HG02763 (cell line): ENCODE data around the gene LCN12.

Experiments used
- ATAC-seq: cut with Tn5 transposase; IDR thresholded peaks from one replicate; pipeline ENCODE4 v1.9.1; 2021; ENCODE audit warnings: mild to moderate bottlenecking, moderate library complexity; ENCODE audit not compliant: unreplicated experiment

Gene LCN12

GRCh38 chr9:136957461-136957860 is 5.4 kb downstream of the LCN12 start:
- no peak for ATAC-seq

GRCh38 chr9:136957901-136958300 is 5.8 kb downstream of the LCN12 start:
- no peak for ATAC-seq

DNA sequence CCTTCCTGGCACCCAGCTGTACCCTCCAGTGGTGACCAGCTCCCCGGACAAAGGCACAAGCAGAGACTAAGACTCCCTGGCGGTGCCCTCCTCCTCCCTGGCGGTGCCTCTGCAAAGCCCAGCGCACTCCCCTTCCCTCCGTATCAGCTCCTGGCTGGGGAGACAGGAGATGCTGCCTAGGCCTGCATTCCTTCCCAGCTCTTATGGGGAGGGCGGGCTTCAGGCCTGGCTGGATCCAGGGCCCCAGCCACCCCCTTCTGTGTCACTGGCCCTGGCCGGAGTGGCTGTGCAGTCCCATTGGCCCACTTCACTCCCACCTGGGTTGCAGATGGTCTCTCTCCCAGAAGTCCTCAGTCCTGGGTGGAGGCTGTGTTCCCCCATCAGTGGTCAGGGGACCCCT is 6.4 kb downstream of the LCN12 start:
- ATAC-seq, result no peak

DNA sequence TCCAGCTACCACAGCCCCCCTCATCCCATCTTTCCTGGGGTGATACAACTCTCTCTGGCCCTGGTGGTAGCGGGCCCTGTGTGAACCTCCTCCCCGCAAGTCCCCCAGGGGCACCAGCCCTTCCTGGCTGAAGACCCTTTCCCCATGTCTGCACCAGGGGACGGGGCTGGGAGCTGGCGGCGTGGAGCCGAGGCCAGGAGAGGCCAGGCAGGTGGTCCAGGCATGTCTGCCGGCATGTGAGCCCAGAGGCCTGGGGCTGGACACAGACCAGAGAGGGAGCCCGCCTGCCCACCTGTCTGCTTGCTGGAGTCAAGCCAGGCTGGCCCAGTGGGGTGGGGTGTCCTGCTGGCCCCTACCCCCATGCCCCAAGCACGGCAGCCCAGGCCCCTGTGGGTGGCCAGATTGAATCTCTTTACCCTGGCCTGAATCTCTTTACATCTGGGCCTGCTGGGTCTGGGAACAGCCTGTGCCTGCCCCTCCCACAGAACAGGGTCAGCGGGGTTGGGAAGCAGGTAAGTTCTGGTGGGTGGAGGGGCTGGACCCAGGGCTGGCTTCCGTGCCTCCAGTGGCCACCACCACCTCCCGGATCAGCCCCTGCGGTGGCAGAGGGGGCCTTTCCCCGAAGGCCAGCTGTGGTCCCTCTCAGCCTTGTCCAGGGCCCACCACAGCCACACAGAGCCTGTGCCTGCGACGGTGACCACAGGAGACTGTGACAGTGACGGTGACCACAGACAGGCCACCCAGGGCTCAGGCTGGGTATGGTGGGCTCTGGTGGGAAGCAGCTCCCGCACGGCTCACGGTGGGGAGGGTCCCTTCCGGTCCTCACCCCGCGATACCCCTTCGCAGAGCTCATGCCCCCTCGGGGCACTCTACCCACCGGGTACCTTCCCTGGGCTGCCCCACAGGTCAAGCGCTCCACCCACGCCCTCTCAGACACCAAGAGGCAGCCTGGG is 7.1 kb downstream of the LCN12 start:
- ATAC-seq, result no peak

GRCh38 chr9:136960212-136960937 is 8.3 kb downstream of the LCN12 start:
- ATAC-seq, result no peak

GRCh38 chr9:136960938-136961275 is 8.8 kb downstream of the LCN12 start:
- no peak for ATAC-seq

DNA sequence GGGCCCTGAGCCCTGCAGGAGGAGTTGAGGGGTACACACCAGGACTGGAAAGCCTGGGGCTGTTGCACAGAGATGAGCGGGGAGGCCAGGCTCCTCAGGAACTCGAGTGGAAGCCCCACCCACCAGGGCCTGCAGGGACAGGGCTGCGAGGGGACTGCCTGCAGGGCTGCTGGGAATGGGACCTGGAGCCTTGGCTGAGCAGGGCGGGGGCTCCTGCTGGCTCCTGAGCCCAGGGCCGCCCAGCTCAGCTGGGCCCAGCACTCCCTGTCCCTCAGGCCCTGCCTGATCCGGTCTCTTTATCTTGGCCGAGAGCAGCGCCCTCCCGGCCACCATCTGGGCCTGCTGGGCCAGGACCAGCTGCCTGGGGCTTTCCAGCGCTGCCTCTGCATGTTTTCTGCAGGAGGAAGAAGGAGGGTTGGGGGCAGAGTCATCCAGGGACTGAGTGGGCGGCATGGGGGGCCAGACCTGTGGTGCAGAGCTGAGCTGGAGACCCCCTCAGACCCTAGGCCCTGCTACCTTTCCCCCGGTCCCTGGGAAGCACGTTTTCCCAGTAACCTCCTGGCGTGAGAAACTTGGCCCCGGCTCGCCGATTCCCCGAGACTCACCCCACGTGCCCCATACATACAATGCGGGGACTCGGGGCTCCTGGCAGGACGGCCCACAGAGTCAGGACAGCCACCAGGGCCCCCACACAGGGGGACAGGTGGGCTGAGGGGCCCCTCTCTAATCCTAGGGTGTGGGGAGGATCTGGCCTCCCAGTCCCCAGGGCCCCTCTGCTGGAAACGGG is 9.4 kb downstream of the LCN12 start:
- no peak for ATAC-seq

GRCh38 chr9:136962163-136962562 is 10.1 kb downstream of the LCN12 start:
- no peak for ATAC-seq

DNA sequence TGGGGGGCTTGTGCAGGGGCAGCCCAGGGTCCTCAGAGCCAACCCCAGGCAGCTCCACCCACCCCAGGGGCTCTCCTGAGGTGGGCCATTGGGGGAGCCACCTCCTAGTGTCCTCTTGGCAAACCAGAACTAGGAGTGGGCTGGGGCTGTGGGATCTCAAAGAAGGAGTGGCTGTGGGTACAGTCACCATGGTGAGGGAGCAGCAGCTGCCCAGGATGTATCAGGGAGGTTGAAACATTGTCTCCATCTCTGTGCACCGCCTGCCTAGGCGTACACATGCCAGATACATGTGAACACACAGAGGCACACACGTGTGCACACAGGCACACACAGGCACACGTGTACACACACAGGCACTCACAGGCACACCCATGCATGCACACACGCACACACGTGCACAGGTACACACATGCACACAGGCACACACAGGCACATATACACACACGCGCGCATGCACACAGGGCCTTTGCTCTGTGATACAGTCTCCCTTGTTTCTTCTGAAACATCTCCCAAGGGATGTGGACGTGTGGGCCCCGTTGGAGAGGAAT is 10.7 kb downstream of the LCN12 start:
- ATAC-seq, result no peak

DNA sequence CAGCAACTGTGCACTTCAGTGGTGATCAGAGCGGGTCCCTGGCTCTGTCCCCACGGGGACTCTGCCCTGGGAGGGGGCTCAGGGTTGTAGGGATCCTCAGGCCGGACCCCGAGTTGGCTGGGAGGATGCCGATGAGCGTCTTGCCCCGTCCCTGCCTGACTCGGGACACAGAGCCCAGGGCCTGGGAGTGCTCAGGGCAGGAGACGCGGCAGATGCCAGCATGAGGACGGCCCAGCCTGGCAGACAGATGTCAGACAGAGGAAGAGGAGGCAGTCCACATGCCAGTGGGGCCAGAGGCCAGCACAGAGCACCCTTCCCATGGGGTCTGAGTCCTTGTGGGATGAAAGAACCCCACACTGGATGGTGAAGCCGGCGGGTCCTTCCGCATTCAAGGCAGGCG is 11.3 kb downstream of the LCN12 start:
- no peak for ATAC-seq

DNA sequence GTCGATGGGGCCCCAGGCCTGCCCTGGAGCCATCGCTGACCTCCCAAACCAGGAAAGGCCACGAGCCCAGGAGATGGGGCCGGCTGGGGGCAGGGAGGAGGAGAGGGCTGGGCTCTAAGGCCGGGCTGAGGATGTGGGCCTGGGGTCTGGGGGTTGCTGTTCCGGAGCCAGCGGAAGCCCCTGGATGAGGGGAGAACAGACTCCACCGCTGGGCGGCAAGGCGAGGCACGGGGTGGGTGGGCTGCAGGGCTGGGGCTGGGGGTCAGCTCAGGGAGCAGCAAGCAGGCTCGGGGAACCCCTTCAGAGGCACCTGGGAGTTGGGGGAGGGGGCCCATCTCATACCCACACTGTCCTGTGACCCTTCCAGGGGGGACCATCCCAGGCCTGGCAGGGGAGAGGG is 11.7 kb downstream of the LCN12 start:
- no peak for ATAC-seq

DNA sequence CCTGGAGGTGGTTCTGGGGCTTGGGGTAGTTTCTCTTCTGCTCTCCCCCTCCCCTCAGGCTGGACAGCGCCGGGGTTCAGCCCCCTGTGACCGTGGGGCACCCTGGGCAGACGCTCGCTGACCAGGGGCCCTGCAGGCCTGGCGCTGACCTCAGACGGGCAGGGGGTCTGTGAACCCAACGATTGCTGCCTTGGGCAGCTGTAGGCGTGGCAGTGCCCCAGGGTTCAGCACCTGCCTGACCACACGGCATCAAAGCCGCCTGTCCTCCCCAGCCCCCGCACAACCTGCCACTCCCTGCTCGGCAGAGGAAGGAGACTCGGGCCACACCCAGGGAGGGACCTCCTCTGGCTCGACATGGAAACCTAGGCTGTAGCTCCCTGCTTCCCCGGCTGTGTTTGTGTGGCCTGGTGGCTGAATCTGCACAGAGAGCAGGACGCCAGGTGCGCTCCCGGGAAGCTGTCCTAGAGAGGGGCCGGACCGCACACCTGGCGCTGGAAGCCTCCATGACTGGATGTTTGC is 12.2 kb downstream of the LCN12 start:
- ATAC-seq, result no peak

- no peak for ATAC-seq
Observed at GRCh38 chr9:136964833-136965422, 12.9 kb downstream of the LCN12 start.

GRCh38 chr9:136965771-136966484 is 13.9 kb downstream of the LCN12 start:
- no peak for ATAC-seq

DNA sequence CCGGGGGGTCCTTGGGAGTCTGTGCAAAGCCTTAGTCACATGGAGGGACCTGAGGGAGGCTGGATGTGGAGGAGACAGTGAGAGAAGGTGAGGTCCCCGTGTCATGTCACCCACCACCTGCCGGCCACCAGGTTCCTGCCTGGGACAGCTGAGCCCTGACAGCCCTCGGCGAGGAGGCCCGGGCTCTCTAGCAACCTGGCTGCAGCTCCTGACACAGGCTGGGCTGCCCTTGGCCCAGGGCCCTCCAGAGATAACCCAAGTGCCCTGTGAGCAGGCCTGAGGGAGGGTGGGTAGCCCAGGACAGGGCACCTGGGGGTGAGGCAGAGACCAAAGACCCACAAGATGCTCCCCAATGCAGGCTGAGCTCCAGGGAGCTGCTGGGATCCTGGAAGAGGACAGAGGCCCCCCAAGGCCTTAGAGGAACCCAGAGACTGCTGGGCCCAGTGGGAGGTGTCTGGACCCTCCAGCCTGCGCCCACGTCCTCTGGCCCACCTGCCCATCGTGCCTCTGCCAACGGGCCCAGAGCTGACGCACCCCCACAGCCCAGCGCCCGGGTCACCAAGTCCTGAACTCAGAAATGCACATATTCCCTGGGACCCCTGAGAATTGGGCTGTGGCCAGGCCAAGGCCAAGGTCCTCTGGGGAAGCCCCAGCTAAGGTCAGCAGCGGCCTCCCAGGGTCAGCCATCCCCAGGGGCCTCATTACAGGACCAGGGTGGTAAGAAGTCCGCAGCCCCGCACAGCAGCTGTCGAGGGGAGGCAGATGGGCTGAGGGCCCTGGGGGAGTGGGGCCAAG is 16.5 kb downstream of the LCN12 start:
- ATAC-seq, result no peak

DNA sequence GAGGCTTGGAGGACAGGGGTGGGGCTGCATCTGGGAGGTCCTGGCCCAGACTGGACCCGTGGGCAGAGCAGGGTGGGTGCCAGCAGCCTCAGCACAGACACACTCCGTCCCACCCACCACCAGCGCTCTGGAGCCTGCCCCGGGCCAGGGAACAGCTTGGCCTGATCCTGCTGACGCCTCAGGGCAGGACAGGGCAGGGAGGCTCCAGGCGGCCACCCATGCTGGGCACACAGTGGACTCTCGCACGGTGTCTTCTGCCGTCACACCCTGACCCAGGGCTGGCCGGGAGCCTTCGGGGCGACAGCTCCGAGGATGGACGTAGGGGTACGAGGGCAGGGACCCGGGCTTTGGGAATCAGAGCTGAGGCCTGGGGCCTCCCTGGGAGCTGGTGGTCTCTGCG is 17.1 kb downstream of the LCN12 start:
- no peak for ATAC-seq

GRCh38 chr9:136969774-136970173 is 17.7 kb downstream of the LCN12 start:
- ATAC-seq, result no peak

GRCh38 chr9:136970361-136970760 is 18.3 kb downstream of the LCN12 start:
- ATAC-seq, result no peak

DNA sequence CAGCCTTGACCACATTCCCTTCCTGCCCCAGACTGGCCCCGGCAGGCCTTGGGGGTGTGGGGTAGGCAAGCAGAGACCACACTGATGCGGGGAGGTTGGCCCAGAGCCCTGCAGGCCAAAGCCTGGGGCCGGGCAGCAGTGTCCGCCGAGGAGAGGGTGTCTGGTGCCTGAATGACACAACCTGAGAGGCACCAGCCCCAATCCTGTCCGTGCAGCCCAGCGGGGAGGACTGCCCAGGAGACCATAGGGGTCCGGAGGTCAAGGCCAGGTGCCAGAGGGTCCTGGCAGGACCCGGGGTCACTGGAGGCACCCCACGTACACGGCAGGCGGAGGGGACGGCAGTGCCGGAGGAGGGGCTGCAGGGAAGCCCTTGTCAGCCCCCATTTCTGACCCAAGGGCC is 19.7 kb downstream of the LCN12 start:
- no peak for ATAC-seq
